ENCODE measurements around the gene CTDNEP1. TPM values are rescaled to one million over a fixed set of nuclear protein-coding genes. Genes with fewer than 3 reads are reported as not detected.

CTDNEP1 gene
- polyA plus RNA-seq, 2 of the 4 experiments (the other 2 are of a cell fraction) = 145 to 161 TPM

- DNase-seq (ENCODE audit: low read depth in 1 of 2, low spot score in 1 of 2) = no peak
- TF ChIP-seq ESRRA (IDR thresholded peaks at IDR 0.05; ENCODE audit: borderline replicate concordance, low read length) (no peak), NPAS2 (CRISPR knock-in tag; IDR thresholded peaks at IDR 0.05; ENCODE audit: borderline replicate concordance) (no peak), PHF8 (IDR thresholded peaks at IDR 0.05; ENCODE audit: borderline replicate concordance, low read depth) (no peak; the same call in 1 of the 2 replicates), HOXB5 (CRISPR knock-in tag; IDR thresholded peaks at IDR 0.05) (no peak), RNF2 (IDR thresholded peaks at IDR 0.05; ENCODE audit: borderline replicate concordance, low read depth) (no peak), JUNB (IDR thresholded peaks at IDR 0.05) (no peak), TP53 (CRISPR knock-in tag; IDR thresholded peaks at IDR 0.05) (no peak), MAZ (IDR thresholded peaks at IDR 0.05; ENCODE audit: borderline replicate concordance, low read depth, low read length) (no peak), POLR2A (IDR thresholded peaks at IDR 0.05; ENCODE audit: low read length) (no peak), E2F6 (IDR thresholded peaks at IDR 0.05; ENCODE audit: borderline replicate concordance, low read depth) (no peak), HOXA7 (CRISPR knock-in tag; IDR thresholded peaks at IDR 0.05) (no peak), EP300 (IDR thresholded peaks at IDR 0.05) (no peak), BCL3 (IDR thresholded peaks at IDR 0.05) (no peak), REST (IDR thresholded peaks at IDR 0.05) (no peak), HDAC2 (IDR thresholded peaks at IDR 0.05) (no peak)
- peak overlapping the region; percentile 93 for H3K4me2 ChIP-seq
- H3K4me3 ChIP-seq = peak overlapping the region; percentile 99
- ATAC-seq = peak; percentile 26 to 28
- no peaks in the 10 kb centered on the region for H3K9me3 ChIP-seq
- CTCF ChIA-PET = interaction anchor here (0.7 to 4.6 kb wide), 8 partner anchors 10 to 205 kb away, joined by 3 to 29 read pairs (median 6); partner anchors contain the start of gene GABARAP
- H3K27ac ChIP-seq = peak overlapping the region; percentile 96 to 99
- 4% methylated on average over 29 of the region's 55 CpGs for WGBS (ENCODE audit: missing lambda C conversion rate)
- FAIRE-seq = no peak
- POLR2A ChIA-PET = interaction anchor here (0.6 to 2.0 kb wide), 4 partner anchors 8 to 30 kb away, joined by 3 to 15 read pairs (median 5); partner anchors contain the start of genes GABARAP, PHF23 and SLC2A4
- H3K4me1 ChIP-seq = peaks cover 28% of the 10 kb centered on the region
These were observed 573 bp downstream of the CTDNEP1 start for GRCh38 chr17:7250695-7251627.

- ChIA-PET CTCF (interaction anchor here (0.8 to 4.6 kb wide), 8 partner anchors 10 to 204 kb away, joined by 3 to 29 read pairs (median 4); partner anchors contain the start of gene SLC2A4), POLR2A (no interaction called here)
- 92% methylated on average over 7 of the region's 7 CpGs for WGBS (ENCODE audit: missing lambda C conversion rate)
- DNase-seq (ENCODE audit: low read depth in 1 of 2, low spot score in 1 of 2) (no peak), ATAC-seq (no peak), FAIRE-seq (no peak)
- peaks cover 28% of the 10 kb centered on the region for H3K4me1 ChIP-seq
- TF ChIP-seq NR3C1 (IDR thresholded peaks at IDR 0.05) (no peak), TP53 (CRISPR knock-in tag; IDR thresholded peaks at IDR 0.05) (no peak), KDM1A (IDR thresholded peaks at IDR 0.05; ENCODE audit: low read depth) (no peak)
- H3K4me2 ChIP-seq = peak overlapping the region; percentile 93
- H3K4me3 ChIP-seq = peak overlapping the region; percentile 99
- no peaks in the 10 kb centered on the region for H3K9me3 ChIP-seq
- peak overlapping the region; percentile 96 to 99; a peak in 5 of 6 replicates for H3K27ac ChIP-seq
These were observed 1.7 kb downstream of the CTDNEP1 start for GRCh38 chr17:7249830-7250229.
